K562 (cell line): Measurements from ENCODE around the gene TRMT112. TPM values are rescaled to one million over a fixed set of nuclear protein-coding genes. Genes with fewer than 3 reads are reported as not detected.

Experiments used
- CEBPG ChIP-seq, 3 experiments: fragments of 200-800 bp in 1 of 3; sonication (Bioruptor generic) in 1 of 3; sonication (generic) in 1 of 3; formaldehyde crosslinking in 1 of 3; IDR thresholded peaks in 2 of 3; conservative IDR thresholded peaks in 1 of 3; 2 replicates each; pipeline versions ENCODE4 v1.6.1 to v1.8.0; 2016 to 2022; ENCODE audit warnings: missing compliant biosample characterization in 2 of 3, missing genetic modification characterization in 2 of 3, mild to moderate bottlenecking in 1 of 3, missing genetic modification reagents in 1 of 3
- JUN ChIP-seq, 2 experiments: sonication (generic) in 1 of 2; formaldehyde crosslinking in 1 of 2; IDR thresholded peaks; 2 replicates each; pipeline versions ENCODE4 v1.6.1 to v1.8.0; 2012 to 2022; ENCODE audit warnings: borderline replicate concordance in 2 of 2, mild to moderate bottlenecking in 2 of 2, improper control_type of control experiment in 1 of 2, low read depth in 1 of 2, low read length in 1 of 2, missing genetic modification reagents in 1 of 2
- MYBL2 ChIP-seq, 2 experiments: fragments of 450-650 bp in 1 of 2; sonication (generic) in 1 of 2; formaldehyde crosslinking in 1 of 2; IDR thresholded peaks; 2 replicates each; pipeline versions ENCODE4 v1.6.1 to v1.8.1; 2017 to 2022; ENCODE audit warnings: borderline replicate concordance in 1 of 2, inconsistent platforms in 1 of 2, low read depth in 1 of 2, mild to moderate bottlenecking in 1 of 2, missing genetic modification reagents in 1 of 2, moderate library complexity in 1 of 2
- NCOA1 ChIP-seq: fragments of 450-650 bp; IDR thresholded peaks from 2 replicates; pipeline ENCODE4 v1.6.1; 2016; ENCODE audit warnings: low read depth
- NR2C2 ChIP-seq, 2 experiments: fragments of 200-800 bp in 1 of 2; sonication (Bioruptor generic) in 1 of 2; sonication (generic) in 1 of 2; formaldehyde crosslinking in 1 of 2; IDR thresholded peaks; 2 replicates each; pipeline versions ENCODE4 v1.6.1 to v1.8.0; 2016 to 2022; ENCODE audit warnings: mild to moderate bottlenecking in 1 of 2, missing compliant biosample characterization in 1 of 2, missing genetic modification characterization in 1 of 2, missing genetic modification reagents in 1 of 2
- STAT6 ChIP-seq: sonication (generic); formaldehyde crosslinking; IDR thresholded peaks from 2 replicates; pipeline ENCODE4 v1.8.1; 2023; ENCODE audit warnings: mild to moderate bottlenecking, missing genetic modification reagents
- YBX1 ChIP-seq: fragments of 450-650 bp; IDR thresholded peaks from 2 replicates; pipeline ENCODE4 v1.7.1; 2016; ENCODE audit warnings: mild to moderate bottlenecking
- ZNF124 ChIP-seq: sonication (generic); formaldehyde crosslinking; IDR thresholded peaks from 2 replicates; pipeline ENCODE4 v1.8.1; 2022; ENCODE audit warnings: missing genetic modification reagents
- ZNF134 ChIP-seq: fragments of 250-450 bp; sonication (Bioruptor Pico); conservative IDR thresholded peaks from 2 replicates; pipeline ENCODE4 v1.4.0; 2020
- ZNF175 ChIP-seq: fragments of 200-800 bp; sonication (Bioruptor generic); IDR thresholded peaks from 2 replicates; pipeline ENCODE4 v1.6.1; 2016; ENCODE audit warnings: low read depth, mild to moderate bottlenecking, missing genetic modification characterization, missing compliant biosample characterization
- ZNF3 ChIP-seq: fragments of 250-450 bp; sonication (Bioruptor Pico); IDR thresholded peaks from 2 replicates; pipeline ENCODE4 v1.5.0; 2021; ENCODE audit warnings: mild to moderate bottlenecking, moderate library complexity
- ZNF311 ChIP-seq: fragments of 250-450 bp; sonication (Bioruptor Pico); IDR thresholded peaks from 2 replicates; pipeline ENCODE4 v1.4.0; 2020; ENCODE audit warnings: mild to moderate bottlenecking, moderate library complexity
- ZNF592 ChIP-seq: fragments of 450-650 bp; IDR thresholded peaks from 2 replicates; pipeline ENCODE4 v1.6.1; 2017; ENCODE audit warnings: antibody characterized with exemption, mild to moderate bottlenecking
- polyA plus RNA-seq, 8 experiments: library from polyadenylated mRNA; depleted of rRNA in 4 of 8; stranded (reverse) in 5 of 8; unstranded in 3 of 8; fragments of >200 nt; fragmentation: Nextera tagmentation in 2 of 8; fragmentation: Illumina TruSeq in 1 of 8; extraction: Ambion mirVana in 2 of 8; extraction: Trizol in 1 of 8; gene quantifications; 2 replicates each; pipeline versions ENCODE4 v1.2.1 to v1.2.3, GENCODE V29; 2011 to 2014; ENCODE audit warnings: inconsistent platforms in 1 of 8, missing spikeins in 1 of 8
- total RNA-seq, 7 experiments: library from RNA; depleted of rRNA in 6 of 7; stranded (reverse); fragments of >200 nt in 6 of 7; fragmentation: Illumina TruSeq in 2 of 7; extraction: Trizol in 2 of 7; gene quantifications; 2 replicates each; pipeline versions ENCODE4 v1.2.1 to v1.2.3, GENCODE V29; 2011 to 2021; ENCODE audit warnings: low replicate concordance in 1 of 7
- TF ChIP-seq, protein P1 (sequence below): fragments of 450-650 bp; IDR thresholded peaks from 2 replicates; pipeline ENCODE4 v1.6.1; 2016; ENCODE audit warnings: borderline replicate concordance

Gene TRMT112
- total and polyA plus RNA-seq, 9 of the 15 experiments (the other 6 are each of a cell fraction or from before 2014, with no cell fraction given): 162 to 444 (median 300) TPM

DNA sequence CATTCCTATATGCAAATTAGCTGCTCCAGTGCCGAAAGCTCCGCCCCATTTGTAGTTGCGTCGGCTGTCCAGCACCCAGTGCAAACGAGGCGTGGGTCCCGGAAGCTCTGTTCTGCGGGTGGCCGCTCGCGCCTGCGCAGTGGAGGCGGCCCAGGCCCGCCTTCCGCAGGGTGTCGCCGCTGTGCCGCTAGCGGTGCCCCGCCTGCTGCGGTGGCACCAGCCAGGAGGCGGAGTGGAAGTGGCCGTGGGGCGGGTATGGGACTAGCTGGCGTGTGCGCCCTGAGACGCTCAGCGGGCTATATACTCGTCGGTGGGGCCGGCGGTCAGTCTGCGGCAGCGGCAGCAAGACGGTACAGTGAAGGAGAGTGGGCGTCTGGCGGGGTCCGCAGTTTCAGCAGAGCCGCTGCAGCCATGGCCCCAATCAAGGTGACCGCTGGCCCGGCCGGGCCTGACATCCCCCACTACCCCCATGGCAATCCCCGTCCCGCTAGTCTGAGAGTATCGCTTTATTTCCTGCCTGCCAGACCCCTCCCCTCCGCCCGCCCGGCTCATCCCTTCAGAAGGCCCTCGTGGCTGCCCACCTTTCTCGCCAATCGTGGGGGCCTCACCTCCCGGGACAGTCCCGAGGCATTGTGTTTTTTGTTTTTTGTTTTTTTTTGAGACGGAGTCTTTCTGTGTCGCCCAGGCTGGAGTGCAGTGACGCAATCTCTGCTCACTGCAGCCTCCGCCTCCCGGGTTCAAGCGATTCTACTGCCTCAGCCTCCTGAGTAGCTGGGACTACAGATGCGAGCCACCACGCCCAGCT, 804 bp upstream of the TRMT112 start, which contains the start of gene PRDX5 (continued):
- TF ChIP-seq ZNF124: no peak
- no peak for TF ChIP-seq JUN (IDR thresholded peaks at IDR 0.05; ENCODE audit: borderline replicate concordance, low read depth, low read length)
- no peak for TF ChIP-seq JUN (CRISPR knock-in tag; IDR thresholded peaks at IDR 0.05; ENCODE audit: borderline replicate concordance)
- no peak for TF ChIP-seq ZNF175 (CRISPR knock-in tag)
- no peak for TF ChIP-seq MYBL2 (IDR thresholded peaks at IDR 0.05; ENCODE audit: low read depth)
- no peak for TF ChIP-seq MYBL2 (CRISPR knock-in tag; IDR thresholded peaks at IDR 0.05; ENCODE audit: borderline replicate concordance)
- TF ChIP-seq ZNF311 (CRISPR knock-in tag): no peak
- no peak for TF ChIP-seq YBX1
- no peak for TF ChIP-seq ZNF3 (CRISPR knock-in tag)
- peak; percentile 86 for TF ChIP-seq CEBPG (CRISPR knock-in tag; IDR thresholded peaks at IDR 0.05)
- TF ChIP-seq CEBPG (tag; conservative IDR thresholded peaks at IDR 0.05 in 1 of 2, IDR thresholded peaks at IDR 0.05 in 1 of 2): peak; percentile 88 to 92
- 0 out of 2 replicates have a peak, but pooled peaks have one; percentile 5 for TF ChIP-seq ZNF134 (CRISPR knock-in tag)
- no peak for TF ChIP-seq STAT6 (CRISPR knock-in tag)
- TF ChIP-seq, protein P1, sequence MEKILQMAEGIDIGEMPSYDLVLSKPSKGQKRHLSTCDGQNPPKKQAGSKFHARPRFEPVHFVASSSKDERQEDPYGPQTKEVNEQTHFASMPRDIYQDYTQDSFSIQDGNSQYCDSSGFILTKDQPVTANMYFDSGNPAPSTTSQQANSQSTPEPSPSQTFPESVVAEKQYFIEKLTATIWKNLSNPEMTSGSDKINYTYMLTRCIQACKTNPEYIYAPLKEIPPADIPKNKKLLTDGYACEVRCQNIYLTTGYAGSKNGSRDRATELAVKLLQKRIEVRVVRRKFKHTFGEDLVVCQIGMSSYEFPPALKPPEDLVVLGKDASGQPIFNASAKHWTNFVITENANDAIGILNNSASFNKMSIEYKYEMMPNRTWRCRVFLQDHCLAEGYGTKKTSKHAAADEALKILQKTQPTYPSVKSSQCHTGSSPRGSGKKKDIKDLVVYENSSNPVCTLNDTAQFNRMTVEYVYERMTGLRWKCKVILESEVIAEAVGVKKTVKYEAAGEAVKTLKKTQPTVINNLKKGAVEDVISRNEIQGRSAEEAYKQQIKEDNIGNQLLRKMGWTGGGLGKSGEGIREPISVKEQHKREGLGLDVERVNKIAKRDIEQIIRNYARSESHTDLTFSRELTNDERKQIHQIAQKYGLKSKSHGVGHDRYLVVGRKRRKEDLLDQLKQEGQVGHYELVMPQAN: peak; percentile 72
- peak; percentile 81 for TF ChIP-seq ZNF592
- TF ChIP-seq NCOA1: no peak
- TF ChIP-seq NR2C2 (CRISPR knock-in tag; IDR thresholded peaks at IDR 0.05): no peak
- peak; percentile 25; the same call in 1 of the 2 replicates for TF ChIP-seq NR2C2 (tag; IDR thresholded peaks at IDR 0.05)
